NCI-H2227 (cell line): ENCODE measurements around the gene PLA2G1B.

ENCODE experiments used
- DNase-seq: peaks from one replicate; lab custom pipeline; 2025; ENCODE audit not compliant: unreplicated experiment; lab: John Stamatoyannopoulos, UW

The PLA2G1B gene

GRCh38 chr12:120331390-120331789, 3.8 kb upstream of the PLA2G1B start:
- no peak for DNase-seq

- no peak for DNase-seq
These were observed 649 bp upstream of the PLA2G1B start for GRCh38 chr12:120328228-120328627.

GRCh38 chr12:120324841-120325417, 2.6 kb downstream of the PLA2G1B start:
- no peak for DNase-seq

- no peak for DNase-seq
These were observed 3.8 kb downstream of the PLA2G1B start for GRCh38 chr12:120323772-120324171.

GRCh38 chr12:120321382-120322202, 6.0 kb downstream of the PLA2G1B start:
- no peak for DNase-seq

DNA sequence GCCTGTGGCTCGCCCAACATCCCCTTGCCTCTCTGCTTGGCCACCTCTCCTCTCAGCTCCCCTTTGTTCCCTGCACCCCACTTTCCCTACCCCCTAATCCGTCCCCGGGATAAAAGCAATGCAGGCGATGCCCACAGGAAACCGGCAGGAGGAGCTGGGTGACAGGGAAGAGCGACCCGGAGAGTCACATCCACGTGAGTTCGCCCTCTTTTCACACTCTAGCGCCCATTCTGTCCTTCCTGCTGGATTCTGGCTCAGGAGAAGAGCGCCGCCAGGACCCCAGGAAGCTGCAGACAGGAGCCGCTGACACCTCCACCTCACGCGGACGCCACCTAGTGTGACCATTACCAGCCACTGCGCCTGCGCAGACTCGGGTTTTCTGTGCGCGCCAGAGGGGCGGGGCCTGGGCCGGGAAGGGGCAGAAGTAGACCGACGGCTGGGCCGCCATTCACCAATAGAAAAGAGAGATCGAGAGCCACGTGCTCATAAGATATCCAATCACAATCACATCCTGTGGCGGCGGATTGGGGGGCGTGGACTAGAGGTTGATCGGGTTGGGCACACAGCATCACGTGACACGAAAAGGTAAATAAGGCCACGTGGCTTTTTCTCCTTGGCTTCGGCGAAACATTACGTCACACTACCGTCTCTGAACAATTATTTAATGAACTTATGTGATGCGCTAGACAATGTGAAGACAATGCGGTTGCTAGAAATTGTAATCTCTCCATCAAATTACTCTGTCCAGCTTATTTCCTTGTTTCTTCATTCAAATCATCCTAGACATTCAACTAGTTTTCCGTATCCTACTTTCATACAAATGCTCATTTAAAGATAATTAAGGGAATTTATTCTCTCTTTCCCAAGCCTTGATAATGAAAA, 10.1 kb downstream of the PLA2G1B start:
- DNase-seq = peak; percentile 99

GRCh38 chr12:120316798-120317223, 10.8 kb downstream of the PLA2G1B start:
- no peak for DNase-seq

GRCh38 chr12:120314220-120314619, 13.4 kb downstream of the PLA2G1B start:
- DNase-seq = no peak

DNA sequence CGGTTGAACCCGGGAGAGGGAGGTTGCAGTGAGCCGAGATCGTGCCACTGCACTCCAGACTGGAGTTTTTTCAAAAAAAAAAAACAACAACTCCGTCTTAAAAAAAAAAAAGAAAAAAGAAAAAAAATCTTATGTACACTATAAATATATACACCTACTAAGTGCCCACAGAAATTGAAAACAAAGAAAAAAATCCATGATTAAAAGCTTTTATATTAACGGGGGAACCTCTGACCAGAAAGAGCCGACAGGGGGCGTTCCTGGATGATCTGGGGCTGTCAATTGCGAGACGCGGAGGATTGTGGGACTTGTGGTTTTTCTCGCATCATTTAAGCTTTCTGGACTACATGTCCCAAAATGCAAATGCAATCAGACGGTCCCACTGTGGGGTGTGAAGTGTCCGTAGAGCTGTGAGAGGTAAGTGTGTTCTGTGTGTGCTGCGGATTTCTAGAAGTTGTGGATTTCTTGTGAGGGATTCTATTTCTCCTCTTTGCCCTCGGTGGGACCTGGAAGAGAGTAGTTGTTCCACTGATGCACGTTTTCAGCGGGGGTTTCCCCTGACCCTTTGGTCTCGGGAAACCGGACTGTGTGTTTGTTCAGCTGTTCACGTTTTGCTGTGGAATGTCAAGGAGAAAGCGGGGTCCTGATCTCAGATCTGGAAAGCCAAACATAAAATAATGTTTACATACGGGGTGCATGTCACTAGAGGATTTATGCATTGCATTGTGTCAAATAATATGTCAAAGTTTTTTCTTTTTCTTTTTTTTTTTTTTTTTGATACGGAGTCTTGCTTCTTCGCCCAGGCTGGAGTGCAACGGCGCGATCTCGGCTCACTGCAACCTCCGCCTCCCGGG, 25.4 kb downstream of the PLA2G1B start, which contains the start of gene SIRT4:
SIRT4 (plus strand) TSS at position 360 of the 854 bp plus-strand sequence. CDS start 1,241 bp downstream, outside the sequence.
- DNase-seq = peak; percentile 94

DNA sequence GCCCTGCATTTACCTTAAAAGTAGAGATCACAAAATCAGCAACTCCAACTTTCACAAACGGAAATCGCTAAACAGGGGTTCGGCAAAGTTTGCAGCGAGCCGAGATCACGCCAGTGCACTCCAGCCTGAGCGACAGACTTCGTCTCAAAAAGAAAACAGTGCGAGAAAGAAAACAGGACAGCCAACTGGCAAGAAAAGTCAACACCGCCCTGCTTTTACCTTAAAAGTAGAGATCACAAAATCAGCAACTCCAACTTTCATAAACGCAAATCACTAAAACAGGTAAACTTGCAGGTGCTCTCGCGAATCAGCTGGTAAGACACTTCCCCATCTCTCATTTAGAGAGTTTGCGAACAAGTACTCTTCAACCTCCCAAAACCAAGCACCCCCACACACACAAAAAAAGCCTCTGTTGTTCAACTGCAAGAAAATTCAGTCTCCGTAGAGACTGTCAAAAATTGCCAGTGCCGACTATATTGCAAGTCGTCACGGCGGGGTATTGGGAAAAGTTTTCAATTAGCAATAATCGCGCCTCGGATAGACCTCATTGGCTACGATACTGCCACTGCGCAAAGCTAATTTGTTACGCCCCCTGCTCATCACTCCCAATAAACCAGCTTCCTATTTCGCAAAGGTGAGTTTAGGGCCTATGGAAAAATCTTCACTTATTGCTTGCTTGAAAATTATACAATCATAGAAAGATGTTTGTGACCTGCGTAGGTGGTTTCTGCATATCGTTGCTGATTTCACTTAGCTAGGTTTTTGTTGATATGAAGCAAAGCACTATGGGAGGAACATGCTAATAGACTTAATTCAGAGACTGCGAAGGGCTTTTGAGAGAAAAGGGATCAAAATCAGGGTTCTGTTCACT, 34.7 kb downstream of the PLA2G1B start, which contains the start of gene RNU4-1:
RNU4-1 (minus strand) TSS at position 577 of the 871 bp plus-strand sequence.
- DNase-seq = peak; percentile 91

GRCh38 chr12:120292411-120292660, 35.2 kb downstream of the PLA2G1B start:
- DNase-seq = no peak

GRCh38 chr12:120290609-120291305, 36.8 kb downstream of the PLA2G1B start:
- DNase-seq = peak; percentile 53

DNA sequence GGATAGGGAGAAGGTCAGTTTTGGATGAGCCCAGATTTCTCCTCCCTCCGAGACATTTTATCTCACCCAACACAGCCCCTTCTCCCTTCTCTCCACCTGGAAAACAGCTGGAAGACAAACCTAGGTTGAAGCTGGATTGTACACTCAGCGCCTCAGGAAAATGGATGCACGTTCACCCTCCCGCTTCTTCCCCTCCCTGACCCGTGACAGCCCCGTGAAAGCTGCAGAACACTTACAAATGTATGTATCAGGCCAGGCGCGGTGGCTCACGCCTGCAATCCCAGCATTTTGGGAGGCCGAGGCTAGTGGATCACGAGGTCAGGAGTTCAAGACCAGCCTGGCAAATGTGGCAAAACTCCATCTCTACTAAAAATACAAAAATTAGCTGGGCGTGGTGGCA, 40.1 kb downstream of the PLA2G1B start:
- no peak for DNase-seq

DNA sequence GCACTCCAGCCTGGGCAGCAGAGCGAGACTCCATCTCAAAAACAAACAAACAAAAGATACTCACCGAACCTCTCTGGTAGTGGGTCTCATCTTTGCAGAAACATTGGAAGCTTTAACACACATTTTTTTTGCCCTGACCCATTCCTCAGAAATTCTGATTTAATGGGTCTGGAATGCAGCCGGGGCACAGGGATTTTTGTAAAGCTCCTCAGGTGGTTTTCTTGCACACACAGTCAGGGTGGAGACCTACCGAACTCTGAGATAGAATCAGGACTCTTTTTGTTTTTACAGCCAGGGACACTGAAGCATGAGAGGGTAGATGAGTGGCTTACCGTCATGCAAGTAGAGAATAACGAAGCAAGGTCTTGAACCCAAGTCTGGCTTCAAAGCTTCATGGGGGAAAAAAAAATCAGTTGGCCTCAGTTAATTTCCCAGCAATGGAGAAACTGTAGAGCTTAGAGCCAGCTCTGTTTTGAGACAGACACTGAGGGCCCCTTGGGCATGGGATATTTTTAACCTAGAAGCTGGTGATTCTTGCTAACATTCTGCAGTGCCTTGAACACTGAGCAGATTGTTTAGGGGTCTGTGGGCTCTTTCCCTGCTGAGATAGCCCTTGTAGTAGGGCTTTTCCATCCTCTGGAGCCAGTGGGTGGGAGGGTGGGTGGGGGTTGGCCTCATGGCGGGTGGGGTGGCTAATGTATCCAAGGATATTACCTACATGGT, 40.6 kb downstream of the PLA2G1B start:
- no peak for DNase-seq

GRCh38 chr12:120284381-120284780, 43.2 kb downstream of the PLA2G1B start:
- no peak for DNase-seq

DNA sequence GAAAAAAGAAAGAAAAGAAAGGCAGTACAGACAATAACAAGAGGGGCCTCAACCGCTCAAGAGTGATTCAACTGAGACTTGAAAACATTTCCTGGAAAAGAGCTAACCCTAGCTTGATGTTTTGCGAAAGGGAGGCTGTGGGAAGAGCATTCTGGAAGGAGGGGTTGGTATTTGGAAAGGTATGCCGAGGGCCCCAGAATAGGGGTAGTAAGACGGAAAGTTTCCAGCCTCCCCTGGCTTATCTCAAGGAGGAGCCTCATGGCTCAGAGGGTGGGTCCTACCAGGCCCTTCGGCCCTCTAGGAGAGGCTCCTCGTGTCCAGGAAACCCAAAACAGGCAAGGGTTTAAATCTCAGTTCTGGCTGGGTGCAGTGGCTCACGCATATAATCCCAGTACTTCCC, 44.3 kb downstream of the PLA2G1B start:
- no peak for DNase-seq

- no peak for DNase-seq
These were observed 49.2 kb downstream of the PLA2G1B start for GRCh38 chr12:120278137-120279069.
